OCI-LY3 (cell line): ENCODE measurements around the gene INSYN2A.

Experiments
- H2AFZ ChIP-seq: fragments of 200-600, 300-600 bp; shearing (Covaris generic); 2 replicates; pipeline ENCODE4 v1.6.0; 2014; ENCODE audit warnings: antibody characterized with exemption, low read depth, low read length
- H3K27ac ChIP-seq: fragments of 200-600, 300-600 bp; sonication (generic); 2 replicates; pipeline ENCODE4 v1.5.1; 2014; ENCODE audit warnings: mild to moderate bottlenecking, low read length, moderate library complexity, mixed read lengths
- H3K27me3 ChIP-seq: fragments of 200-600, 300-600 bp; sonication (generic); 2 replicates; pipeline ENCODE4 v1.6.1; 2014; ENCODE audit warnings: low read depth, low read length, mixed read lengths
- H3K36me3 ChIP-seq: fragments of 200-600, 300-600 bp; sonication (generic); replicated peaks from 2 replicates; pipeline ENCODE3; 2014; ENCODE audit warnings: low read depth, low read length, mixed read lengths
- H3K4me1 ChIP-seq: fragments of 300-600, 200-600 bp; sonication (generic); 2 replicates; pipeline ENCODE4 v1.6.1; 2014; ENCODE audit warnings: low read length, mixed read lengths
- H3K4me2 ChIP-seq: fragments of 200-600, 300-600 bp; sonication (generic); 2 replicates; pipeline ENCODE4 v1.6.1; 2014; ENCODE audit warnings: low read length, mixed read lengths
- H3K4me3 ChIP-seq: fragments of 300-600, 200-600 bp; sonication (generic); 2 replicates; pipeline ENCODE4 v1.5.1; 2014; ENCODE audit warnings: antibody characterized with exemption, mild to moderate bottlenecking, low read length, moderate library complexity
- H3K79me2 ChIP-seq: fragments of 300-600, 200-600 bp; shearing (Covaris generic); 2 replicates; pipeline ENCODE4 v1.6.1; 2014; ENCODE audit warnings: mild to moderate bottlenecking, low read length, mixed read lengths
- H3K9ac ChIP-seq: fragments of 300-600, 200-600 bp; shearing (Covaris generic); 2 replicates; pipeline ENCODE4 v1.6.0; 2014; ENCODE audit warnings: mild to moderate bottlenecking, low read length, moderate library complexity
- H3K9me3 ChIP-seq: fragments of 200-600, 300-600 bp; shearing (Covaris generic); 2 replicates; pipeline ENCODE4 v1.6.1; 2014; ENCODE audit warnings: low read length, mixed read lengths; ENCODE audit not compliant: insufficient read depth
- H4K20me1 ChIP-seq: fragments of 200-600, 300-600 bp; sonication (generic); 2 replicates; pipeline ENCODE4 v1.6.1; 2016; ENCODE audit warnings: low read length, mixed read lengths; ENCODE audit not compliant: insufficient read depth
- CTCF ChIP-seq: fragments of 200-600, 300-600 bp; sonication (generic); IDR thresholded peaks from 2 replicates; pipeline ENCODE4 v1.5.1; 2014; ENCODE audit warnings: antibody characterized with exemption, low read length, low read depth
- EZH2phosphoT487 ChIP-seq: fragments of 200-600 bp; shearing (Covaris generic); IDR thresholded peaks from 2 replicates; pipeline ENCODE4 v1.6.1; 2018; ENCODE audit warnings: antibody characterized with exemption, mixed run types, low read depth

INSYN2A gene

GRCh38 chr10:127227027-127227426, 30.6 kb upstream of the INSYN2A start:
- Histone ChIP-seq H3K4me2 (no peak overlapping the region), H3K9me3 (no peaks in the 10 kb centered on the region), H3K27ac (no peak overlapping the region), H3K27me3 (no peaks in the 10 kb centered on the region), H3K79me2 (no peaks in the 10 kb centered on the region), H3K4me1 (no peaks in the 10 kb centered on the region), H3K9ac (no peak overlapping the region), H4K20me1 (no peaks in the 10 kb centered on the region), H3K4me3 (no peak overlapping the region), H3K36me3 (no peaks in the 10 kb centered on the region), H2AFZ (no peak overlapping the region)
- TF ChIP-seq EZH2phosphoT487 (no peak), CTCF (no peak)

- no peak overlapping the region for H3K4me2 ChIP-seq
- H4K20me1 ChIP-seq, result no peaks in the 10 kb centered on the region
- H3K4me3 ChIP-seq, result no peak overlapping the region
These were observed 24.9 kb upstream of the INSYN2A start for GRCh38 chr10:127221281-127221680.

GRCh38 chr10:127218658-127219057, 22.3 kb upstream of the INSYN2A start:
- TF ChIP-seq EZH2phosphoT487, result no peak
- TF ChIP-seq CTCF, result no peak
- H3K27me3 ChIP-seq, result no peaks in the 10 kb centered on the region
- no peaks in the 10 kb centered on the region for H3K9me3 ChIP-seq
- no peak overlapping the region for H3K4me2 ChIP-seq
- H3K4me1 ChIP-seq, result no peaks in the 10 kb centered on the region
- no peak overlapping the region for H2AFZ ChIP-seq
- H4K20me1 ChIP-seq, result no peaks in the 10 kb centered on the region
- H3K36me3 ChIP-seq, result no peaks in the 10 kb centered on the region
- no peak overlapping the region for H3K4me3 ChIP-seq
- no peak overlapping the region for H3K27ac ChIP-seq
- H3K79me2 ChIP-seq, result no peaks in the 10 kb centered on the region
- no peak overlapping the region for H3K9ac ChIP-seq

More at GRCh38 chr10:127221281-127221680, 24.9 kb upstream of the INSYN2A start:
- Histone ChIP-seq H3K9ac (no peak overlapping the region), H3K36me3 (no peaks in the 10 kb centered on the region), H2AFZ (no peak overlapping the region), H3K27me3 (no peaks in the 10 kb centered on the region), H3K9me3 (no peaks in the 10 kb centered on the region), H3K4me1 (no peaks in the 10 kb centered on the region), H3K27ac (no peak overlapping the region), H3K79me2 (no peaks in the 10 kb centered on the region)
- TF ChIP-seq EZH2phosphoT487 (no peak), CTCF (no peak)

- H3K4me2 ChIP-seq, result no peak overlapping the region
- H3K27me3 ChIP-seq, result no peaks in the 10 kb centered on the region
- H3K9me3 ChIP-seq, result no peaks in the 10 kb centered on the region
- TF ChIP-seq EZH2phosphoT487, result no peak
- no peak for TF ChIP-seq CTCF
- no peak overlapping the region for H2AFZ ChIP-seq
- H4K20me1 ChIP-seq, result no peaks in the 10 kb centered on the region
- H3K9ac ChIP-seq, result no peak overlapping the region
- no peaks in the 10 kb centered on the region for H3K4me1 ChIP-seq
- no peak overlapping the region for H3K4me3 ChIP-seq
- no peaks in the 10 kb centered on the region for H3K79me2 ChIP-seq
- H3K36me3 ChIP-seq, result no peaks in the 10 kb centered on the region
- H3K27ac ChIP-seq, result no peak overlapping the region
These were observed 20.4 kb upstream of the INSYN2A start for GRCh38 chr10:127216786-127217185.
